SK-N-SH (cell line): ENCODE measurements around the gene SMC1A.

ENCODE experiments used
- CHD2 ChIP-seq: fragments of 150-350 bp; IDR thresholded peaks from 2 replicates; pipeline ENCODE4 v1.6.1; 2018; ENCODE audit warnings: low read length; ENCODE audit not compliant: partially characterized antibody
- EP300 ChIP-seq, 2 experiments: IDR thresholded peaks; 2 replicates each; pipeline versions ENCODE4 v1.4.0 to v1.6.1; 2012; ENCODE audit warnings: borderline replicate concordance in 1 of 2, low read depth in 1 of 2, low read length in 1 of 2
- EZH2phosphoT487 ChIP-seq: fragments of 200-600 bp; sonication (generic); IDR thresholded peaks from 2 replicates; pipeline ENCODE4 v1.6.1; 2017; ENCODE audit warnings: low read depth, mixed run types, mild to moderate bottlenecking, antibody characterized with exemption, moderate library complexity, borderline replicate concordance
- GABPA ChIP-seq: IDR thresholded peaks from 2 replicates; pipeline ENCODE4 v1.4.0; 2012; ENCODE audit warnings: low read depth, mild to moderate bottlenecking
- NRF1 ChIP-seq: IDR thresholded peaks from 2 replicates; pipeline ENCODE4 v1.6.1; 2012; ENCODE audit warnings: low read depth, mild to moderate bottlenecking, low read length
- POLR2AphosphoS5 ChIP-seq: IDR thresholded peaks from 2 replicates; pipeline ENCODE4 v1.6.1; 2012; ENCODE audit warnings: low read depth, low read length
- RAD21 ChIP-seq: IDR thresholded peaks from 2 replicates; pipeline ENCODE4 v1.6.1; 2012; ENCODE audit warnings: mild to moderate bottlenecking, low read length
- RFX5 ChIP-seq: IDR thresholded peaks from 2 replicates; pipeline ENCODE4 v1.6.1; 2012; ENCODE audit warnings: mild to moderate bottlenecking, improper control_type of control experiment, low read length
- TAF1 ChIP-seq: IDR thresholded peaks from 2 replicates; pipeline ENCODE4 v1.6.1; 2012; ENCODE audit warnings: low read depth, mild to moderate bottlenecking, low read length, moderate library complexity, borderline replicate concordance
- TF ChIP-seq, protein P1 (sequence below): fragments of 200-600 bp; sonication (generic); IDR thresholded peaks from 2 replicates; pipeline ENCODE4 v1.6.1; 2017; ENCODE audit warnings: antibody characterized with exemption, mild to moderate bottlenecking, moderate library complexity
- TF ChIP-seq, protein P2 (sequence below): IDR thresholded peaks from 2 replicates; pipeline ENCODE4 v1.4.0; 2012; ENCODE audit warnings: low read depth, borderline replicate concordance
- TF ChIP-seq, protein P3 (sequence below): IDR thresholded peaks from 2 replicates; pipeline ENCODE4 v1.4.0; 2012; ENCODE audit warnings: low read depth
- TF ChIP-seq, protein P4 (sequence below): IDR thresholded peaks from 2 replicates; pipeline ENCODE4; 2012
- TF ChIP-seq, protein P5 (sequence below): IDR thresholded peaks from 2 replicates; pipeline ENCODE4 v1.6.1; 2012; ENCODE audit warnings: mild to moderate bottlenecking, low read depth, low read length, moderate library complexity

DNA sequence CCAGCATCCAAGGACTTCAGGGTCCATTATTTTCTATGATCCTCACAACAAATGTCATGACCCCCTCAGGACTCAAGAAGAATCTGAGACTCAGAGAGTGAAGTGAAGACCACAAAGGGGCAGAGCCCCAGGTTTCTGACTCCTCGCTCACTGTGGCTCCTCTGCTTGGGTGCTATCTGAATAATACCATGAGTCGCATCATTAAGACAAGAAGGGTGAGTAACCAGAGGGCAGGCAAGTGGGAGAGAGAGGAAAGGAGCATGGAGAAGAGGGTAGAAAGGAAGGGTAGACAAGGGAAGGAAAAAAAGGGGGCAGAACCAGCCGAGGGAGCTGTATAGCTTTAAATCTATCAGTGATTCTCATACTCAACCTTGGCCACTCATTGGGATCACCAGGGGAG lies 27.2 kb upstream of the SMC1A start:
- TF ChIP-seq POLR2AphosphoS5 (no peak), EZH2phosphoT487 (no peak), TAF1 (no peak), RFX5 (no peak), GABPA (no peak), NRF1 (no peak), RAD21 (no peak), CHD2 (no peak), EP300 (IDR thresholded peaks at IDR 0.05; ENCODE audit: borderline replicate concordance in 1 of 2, low read depth in 1 of 2, low read length in 1 of 2) (no peak)
- TF ChIP-seq, protein P1, sequence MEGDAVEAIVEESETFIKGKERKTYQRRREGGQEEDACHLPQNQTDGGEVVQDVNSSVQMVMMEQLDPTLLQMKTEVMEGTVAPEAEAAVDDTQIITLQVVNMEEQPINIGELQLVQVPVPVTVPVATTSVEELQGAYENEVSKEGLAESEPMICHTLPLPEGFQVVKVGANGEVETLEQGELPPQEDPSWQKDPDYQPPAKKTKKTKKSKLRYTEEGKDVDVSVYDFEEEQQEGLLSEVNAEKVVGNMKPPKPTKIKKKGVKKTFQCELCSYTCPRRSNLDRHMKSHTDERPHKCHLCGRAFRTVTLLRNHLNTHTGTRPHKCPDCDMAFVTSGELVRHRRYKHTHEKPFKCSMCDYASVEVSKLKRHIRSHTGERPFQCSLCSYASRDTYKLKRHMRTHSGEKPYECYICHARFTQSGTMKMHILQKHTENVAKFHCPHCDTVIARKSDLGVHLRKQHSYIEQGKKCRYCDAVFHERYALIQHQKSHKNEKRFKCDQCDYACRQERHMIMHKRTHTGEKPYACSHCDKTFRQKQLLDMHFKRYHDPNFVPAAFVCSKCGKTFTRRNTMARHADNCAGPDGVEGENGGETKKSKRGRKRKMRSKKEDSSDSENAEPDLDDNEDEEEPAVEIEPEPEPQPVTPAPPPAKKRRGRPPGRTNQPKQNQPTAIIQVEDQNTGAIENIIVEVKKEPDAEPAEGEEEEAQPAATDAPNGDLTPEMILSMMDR, result no peak
- TF ChIP-seq, protein P2, sequence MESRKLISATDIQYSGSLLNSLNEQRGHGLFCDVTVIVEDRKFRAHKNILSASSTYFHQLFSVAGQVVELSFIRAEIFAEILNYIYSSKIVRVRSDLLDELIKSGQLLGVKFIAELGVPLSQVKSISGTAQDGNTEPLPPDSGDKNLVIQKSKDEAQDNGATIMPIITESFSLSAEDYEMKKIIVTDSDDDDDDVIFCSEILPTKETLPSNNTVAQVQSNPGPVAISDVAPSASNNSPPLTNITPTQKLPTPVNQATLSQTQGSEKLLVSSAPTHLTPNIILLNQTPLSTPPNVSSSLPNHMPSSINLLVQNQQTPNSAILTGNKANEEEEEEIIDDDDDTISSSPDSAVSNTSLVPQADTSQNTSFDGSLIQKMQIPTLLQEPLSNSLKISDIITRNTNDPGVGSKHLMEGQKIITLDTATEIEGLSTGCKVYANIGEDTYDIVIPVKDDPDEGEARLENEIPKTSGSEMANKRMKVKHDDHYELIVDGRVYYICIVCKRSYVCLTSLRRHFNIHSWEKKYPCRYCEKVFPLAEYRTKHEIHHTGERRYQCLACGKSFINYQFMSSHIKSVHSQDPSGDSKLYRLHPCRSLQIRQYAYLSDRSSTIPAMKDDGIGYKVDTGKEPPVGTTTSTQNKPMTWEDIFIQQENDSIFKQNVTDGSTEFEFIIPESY, result no peak
- TF ChIP-seq, protein P3, sequence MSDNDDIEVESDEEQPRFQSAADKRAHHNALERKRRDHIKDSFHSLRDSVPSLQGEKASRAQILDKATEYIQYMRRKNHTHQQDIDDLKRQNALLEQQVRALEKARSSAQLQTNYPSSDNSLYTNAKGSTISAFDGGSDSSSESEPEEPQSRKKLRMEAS, result no peak
- TF ChIP-seq, protein P4, sequence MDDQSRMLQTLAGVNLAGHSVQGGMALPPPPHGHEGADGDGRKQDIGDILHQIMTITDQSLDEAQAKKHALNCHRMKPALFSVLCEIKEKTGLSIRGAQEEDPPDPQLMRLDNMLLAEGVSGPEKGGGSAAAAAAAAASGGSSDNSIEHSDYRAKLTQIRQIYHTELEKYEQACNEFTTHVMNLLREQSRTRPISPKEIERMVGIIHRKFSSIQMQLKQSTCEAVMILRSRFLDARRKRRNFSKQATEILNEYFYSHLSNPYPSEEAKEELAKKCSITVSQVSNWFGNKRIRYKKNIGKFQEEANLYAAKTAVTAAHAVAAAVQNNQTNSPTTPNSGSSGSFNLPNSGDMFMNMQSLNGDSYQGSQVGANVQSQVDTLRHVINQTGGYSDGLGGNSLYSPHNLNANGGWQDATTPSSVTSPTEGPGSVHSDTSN, result no peak
- TF ChIP-seq, protein P5, sequence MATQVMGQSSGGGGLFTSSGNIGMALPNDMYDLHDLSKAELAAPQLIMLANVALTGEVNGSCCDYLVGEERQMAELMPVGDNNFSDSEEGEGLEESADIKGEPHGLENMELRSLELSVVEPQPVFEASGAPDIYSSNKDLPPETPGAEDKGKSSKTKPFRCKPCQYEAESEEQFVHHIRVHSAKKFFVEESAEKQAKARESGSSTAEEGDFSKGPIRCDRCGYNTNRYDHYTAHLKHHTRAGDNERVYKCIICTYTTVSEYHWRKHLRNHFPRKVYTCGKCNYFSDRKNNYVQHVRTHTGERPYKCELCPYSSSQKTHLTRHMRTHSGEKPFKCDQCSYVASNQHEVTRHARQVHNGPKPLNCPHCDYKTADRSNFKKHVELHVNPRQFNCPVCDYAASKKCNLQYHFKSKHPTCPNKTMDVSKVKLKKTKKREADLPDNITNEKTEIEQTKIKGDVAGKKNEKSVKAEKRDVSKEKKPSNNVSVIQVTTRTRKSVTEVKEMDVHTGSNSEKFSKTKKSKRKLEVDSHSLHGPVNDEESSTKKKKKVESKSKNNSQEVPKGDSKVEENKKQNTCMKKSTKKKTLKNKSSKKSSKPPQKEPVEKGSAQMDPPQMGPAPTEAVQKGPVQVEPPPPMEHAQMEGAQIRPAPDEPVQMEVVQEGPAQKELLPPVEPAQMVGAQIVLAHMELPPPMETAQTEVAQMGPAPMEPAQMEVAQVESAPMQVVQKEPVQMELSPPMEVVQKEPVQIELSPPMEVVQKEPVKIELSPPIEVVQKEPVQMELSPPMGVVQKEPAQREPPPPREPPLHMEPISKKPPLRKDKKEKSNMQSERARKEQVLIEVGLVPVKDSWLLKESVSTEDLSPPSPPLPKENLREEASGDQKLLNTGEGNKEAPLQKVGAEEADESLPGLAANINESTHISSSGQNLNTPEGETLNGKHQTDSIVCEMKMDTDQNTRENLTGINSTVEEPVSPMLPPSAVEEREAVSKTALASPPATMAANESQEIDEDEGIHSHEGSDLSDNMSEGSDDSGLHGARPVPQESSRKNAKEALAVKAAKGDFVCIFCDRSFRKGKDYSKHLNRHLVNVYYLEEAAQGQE, result no peak
